HG02763 (cell line): ENCODE results near the gene NOC4L.
"Not testable (repeated sequence)": the region's sequence is repeated elsewhere in the genome, so short reads cannot be mapped to it uniquely, and the experiment has no call there.

ENCODE experiments used
- ATAC-seq: cut with Tn5 transposase; IDR thresholded peaks from one replicate; pipeline ENCODE4 v1.9.1; 2021; ENCODE audit warnings: mild to moderate bottlenecking, moderate library complexity; ENCODE audit not compliant: unreplicated experiment

Gene NOC4L

GRCh38 chr12:132144115-132144809 lies at the start of gene NOC4L, which contains the start of gene DDX51:
Gene NOC4L, plus strand, starts transcription at chr12:132144457. Its CDS starts 32 bp downstream, at chr12:132144489.
Gene DDX51, minus strand, starts transcription at chr12:132144319. Its CDS starts 23 bp downstream, at chr12:132144296.
- ATAC-seq, result peak; percentile 87

- ATAC-seq, result no peak
Observed at GRCh38 chr12:132095520-132096409, 48.5 kb upstream of the NOC4L start.

GRCh38 chr12:132099739-132100138 lies 44.5 kb upstream of the NOC4L start:
- no peak for ATAC-seq

GRCh38 chr12:132100306-132101065 lies 43.8 kb upstream of the NOC4L start:
- ATAC-seq, result no peak

- no peak for ATAC-seq
Observed at GRCh38 chr12:132102297-132102696, 42.0 kb upstream of the NOC4L start.

- ATAC-seq, result not testable (repeated sequence)
Observed at GRCh38 chr12:132103072-132103471, 41.2 kb upstream of the NOC4L start.

GRCh38 chr12:132103542-132104308 lies 40.5 kb upstream of the NOC4L start:
- ATAC-seq, result no peak

GRCh38 chr12:132105467-132105866 lies 38.8 kb upstream of the NOC4L start:
- ATAC-seq, result no peak

GRCh38 chr12:132106921-132107320 lies 37.3 kb upstream of the NOC4L start:
- ATAC-seq, result no peak

- ATAC-seq, result no peak
Observed at GRCh38 chr12:132108211-132108832, 35.9 kb upstream of the NOC4L start.

- ATAC-seq, result no peak
Observed at GRCh38 chr12:132109741-132110140, 34.5 kb upstream of the NOC4L start.

- no peak for ATAC-seq
Observed at GRCh38 chr12:132110677-132111076, 33.6 kb upstream of the NOC4L start.

GRCh38 chr12:132111654-132112304 lies 32.5 kb upstream of the NOC4L start:
- ATAC-seq, result no peak

- ATAC-seq, result no peak
Observed at GRCh38 chr12:132114667-132115066, 29.6 kb upstream of the NOC4L start.

GRCh38 chr12:132115500-132115899 lies 28.8 kb upstream of the NOC4L start:
- ATAC-seq, result no peak

- no peak for ATAC-seq
Observed at GRCh38 chr12:132116709-132117557, 27.3 kb upstream of the NOC4L start.

- ATAC-seq, result no peak
Observed at GRCh38 chr12:132117558-132117875, 26.7 kb upstream of the NOC4L start.

GRCh38 chr12:132118876-132119275 lies 25.4 kb upstream of the NOC4L start:
- ATAC-seq, result no peak

- no peak for ATAC-seq
Observed at GRCh38 chr12:132121283-132121682, 23.0 kb upstream of the NOC4L start.
